IPS-NIHi7 (cell line): ENCODE data around the gene MOK.

Source experiments
- DNase-seq: peaks from one replicate; pipeline ENCODE4 v3.0.0; 2012; ENCODE audit warnings: mixed read lengths; ENCODE audit errors: extremely low spot score

The MOK gene

GRCh38 chr14:102180248-102180998, 124.5 kb downstream of the MOK start:
- no peak for DNase-seq
